Measurements from ENCODE around the gene IPO11. TPM values are rescaled to one million over a fixed set of nuclear protein-coding genes. Genes with fewer than 3 reads are reported as not detected.
A peak's percentile ranks its signal among the peaks of the same experiment; 100 is the strongest.

Gene IPO11
- total RNA-seq, 1 donor = 38.1 TPM

GRCh38 chr5:62375627-62376026 lies 36.9 kb upstream of the IPO11 start:
- no peak for DNase-seq (ENCODE audit: low read depth)
- H3K4me3 ChIP-seq (ENCODE audit: low read depth, low read length) = no peak overlapping the region
- no peak for TF ChIP-seq CTCF (IDR thresholded peaks at IDR 0.05; ENCODE audit: insufficient read depth, low read length)

GRCh38 chr5:62376064-62376463 lies 36.5 kb upstream of the IPO11 start:
- no peak for DNase-seq (ENCODE audit: low read depth)
- TF ChIP-seq CTCF (IDR thresholded peaks at IDR 0.05; ENCODE audit: insufficient read depth, low read length) = no peak
- H3K4me3 ChIP-seq (ENCODE audit: low read depth, low read length) = no peak overlapping the region

GRCh38 chr5:62385131-62385530 lies 27.4 kb upstream of the IPO11 start:
- H3K4me3 ChIP-seq (ENCODE audit: low read depth, low read length) = no peak overlapping the region
- DNase-seq (ENCODE audit: low read depth) = no peak
- TF ChIP-seq CTCF (IDR thresholded peaks at IDR 0.05; ENCODE audit: insufficient read depth, low read length) = no peak

GRCh38 chr5:62385816-62386400 lies 26.7 kb upstream of the IPO11 start:
- no peak for DNase-seq (ENCODE audit: low read depth)
- TF ChIP-seq CTCF (IDR thresholded peaks at IDR 0.05; ENCODE audit: insufficient read depth, low read length) = no peak
- no peak overlapping the region for H3K4me3 ChIP-seq (ENCODE audit: low read depth, low read length)

GRCh38 chr5:62386824-62387223 lies 25.7 kb upstream of the IPO11 start:
- peak; percentile 18 for DNase-seq (ENCODE audit: low read depth)
- no peak overlapping the region for H3K4me3 ChIP-seq (ENCODE audit: low read depth, low read length)
- no peak for TF ChIP-seq CTCF (IDR thresholded peaks at IDR 0.05; ENCODE audit: insufficient read depth, low read length)

- no peak for DNase-seq (ENCODE audit: low read depth)
Observed at GRCh38 chr5:62395210-62395950, 17.2 kb upstream of the IPO11 start.

More at GRCh38 chr5:62395210-62395950, 17.2 kb upstream of the IPO11 start:
- H3K4me3 ChIP-seq (ENCODE audit: low read depth, low read length) = no peak overlapping the region
- TF ChIP-seq CTCF (IDR thresholded peaks at IDR 0.05; ENCODE audit: insufficient read depth, low read length) = no peak
